Caco-2 (cell line): ENCODE results near the gene NOVA1. TPM values are rescaled to one million over a fixed set of nuclear protein-coding genes. Genes with fewer than 3 reads are reported as not detected.

Source experiments
- BruUV-seq: library from RNA; stranded (reverse); fragments of 400-500 nt; replicated peaks from 2 replicates; lab custom pipeline; 2021; lab: Mats Ljungman, UMichigan
- CTCF ChIA-PET: fragments of 300-600 bp; sonication (Branson Sonifier 250); formaldehyde crosslinking; loops from one replicate; lab custom pipeline; 2022; ENCODE audit warnings: antibody characterized with exemption; lab: Charles Lee
- POLR2A ChIA-PET: fragments of 300-600 bp; sonication (Branson Sonifier 250); formaldehyde crosslinking; loops from one replicate; lab custom pipeline; 2022; ENCODE audit warnings: antibody characterized with exemption; lab: Charles Lee
- DNase-seq, 2 experiments: peaks; one replicate each; pipeline versions ENCODE4 v3.0.0 to v3.0.0-alpha.2; 2020 to 2022
- H3K27me3 ChIP-seq: replicated peaks from 2 replicates; pipeline ENCODE4 v1.6.0; 2011; ENCODE audit warnings: low read length; ENCODE audit not compliant: control insufficient read depth, insufficient read depth
- H3K36me3 ChIP-seq: 2 replicates; pipeline ENCODE4 v1.5.1; 2011; ENCODE audit warnings: low read length; ENCODE audit not compliant: control insufficient read depth, insufficient read depth
- H3K4me1 ChIP-seq: fragments of 250-450 bp; sonication (Bioruptor Pico); 2 replicates; pipeline ENCODE4 v1.5.1; 2020; ENCODE audit warnings: mild to moderate bottlenecking
- H3K4me3 ChIP-seq: 2 replicates; pipeline ENCODE4 v1.5.1; 2011; ENCODE audit warnings: low read depth, mild to moderate bottlenecking, control low read depth, low read length
- H3K9me3 ChIP-seq: fragments of 250-450 bp; sonication (Bioruptor Pico); 2 replicates; pipeline ENCODE4 v1.5.1; 2020; ENCODE audit warnings: mild to moderate bottlenecking, moderate library complexity
- H3K27ac Mint-ChIP-seq: one replicate; pipeline ENCODE4 v1.8.0; 2022; ENCODE audit warnings: mixed read lengths; ENCODE audit not compliant: unreplicated experiment
- H3K27me3 Mint-ChIP-seq: one replicate; pipeline ENCODE4 v1.8.0; 2022; ENCODE audit warnings: mixed read lengths; ENCODE audit not compliant: insufficient read depth, unreplicated experiment
- H3K36me3 Mint-ChIP-seq: one replicate; pipeline ENCODE4 v1.8.0; 2022; ENCODE audit warnings: mild to moderate bottlenecking, mixed read lengths; ENCODE audit not compliant: insufficient read depth, unreplicated experiment
- H3K4me1 Mint-ChIP-seq: one replicate; pipeline ENCODE4 v1.8.0; 2022; ENCODE audit warnings: low read depth, mixed read lengths; ENCODE audit not compliant: unreplicated experiment
- H3K4me3 Mint-ChIP-seq: one replicate; pipeline ENCODE4 v1.8.0; 2022; ENCODE audit warnings: mild to moderate bottlenecking, moderate library complexity, mixed read lengths; ENCODE audit not compliant: unreplicated experiment
- H3K9me3 Mint-ChIP-seq: one replicate; pipeline ENCODE4 v1.8.0; 2022; ENCODE audit warnings: mixed read lengths; ENCODE audit not compliant: unreplicated experiment
- intact Hi-C: fragments of 100-400 bp; cut with micrococcal nuclease; formaldehyde crosslinking; loops from one replicate; pipeline ENCODE4 v1.10.0; 2022; ENCODE audit not compliant: unreplicated experiment
- total RNA-seq: library from RNA; stranded (reverse); gene quantifications from 2 replicates; pipeline ENCODE4 v1.2.3, GENCODE V29; 2022
- TF ChIP-seq, protein P1 (sequence below), 2 experiments: fragments of 200-600 bp in 1 of 2; IDR thresholded peaks; 1 replicate in 1 of 2; 2 replicates in 1 of 2; pipeline versions ENCODE4 v1.5.1 to v1.8.0; 2011 to 2022; ENCODE audit warnings: antibody characterized with exemption in 1 of 2, control low read depth in 1 of 2, inconsistent platforms in 1 of 2, low read depth in 1 of 2, low read length in 1 of 2, mild to moderate bottlenecking in 1 of 2, moderate library complexity in 1 of 2; ENCODE audit not compliant: insufficient read depth in 1 of 2, severe bottlenecking in 1 of 2, unreplicated experiment in 1 of 2

The NOVA1 gene
- total RNA-seq, 1 experiment from 2014 or later = not detected

GRCh38 chr14:26466862-26467261 is 131.0 kb downstream of the NOVA1 start:
- BruUV-seq = no TSS peak
- H3K9me3 ChIP-seq = no peaks in the 10 kb centered on the region
- intact Hi-C loops = no loop called here
- ChIA-PET CTCF (no interaction called here), POLR2A (no interaction called here)
- H3K9me3 Mint-ChIP-seq = no peaks in the 10 kb centered on the region
- no peak overlapping the region for H3K27ac Mint-ChIP-seq
- no peaks in the 10 kb centered on the region for H3K27me3 Mint-ChIP-seq
- no peaks in the 10 kb centered on the region for H3K36me3 ChIP-seq
- H3K4me3 ChIP-seq = no peak overlapping the region
- TF ChIP-seq, protein P1, sequence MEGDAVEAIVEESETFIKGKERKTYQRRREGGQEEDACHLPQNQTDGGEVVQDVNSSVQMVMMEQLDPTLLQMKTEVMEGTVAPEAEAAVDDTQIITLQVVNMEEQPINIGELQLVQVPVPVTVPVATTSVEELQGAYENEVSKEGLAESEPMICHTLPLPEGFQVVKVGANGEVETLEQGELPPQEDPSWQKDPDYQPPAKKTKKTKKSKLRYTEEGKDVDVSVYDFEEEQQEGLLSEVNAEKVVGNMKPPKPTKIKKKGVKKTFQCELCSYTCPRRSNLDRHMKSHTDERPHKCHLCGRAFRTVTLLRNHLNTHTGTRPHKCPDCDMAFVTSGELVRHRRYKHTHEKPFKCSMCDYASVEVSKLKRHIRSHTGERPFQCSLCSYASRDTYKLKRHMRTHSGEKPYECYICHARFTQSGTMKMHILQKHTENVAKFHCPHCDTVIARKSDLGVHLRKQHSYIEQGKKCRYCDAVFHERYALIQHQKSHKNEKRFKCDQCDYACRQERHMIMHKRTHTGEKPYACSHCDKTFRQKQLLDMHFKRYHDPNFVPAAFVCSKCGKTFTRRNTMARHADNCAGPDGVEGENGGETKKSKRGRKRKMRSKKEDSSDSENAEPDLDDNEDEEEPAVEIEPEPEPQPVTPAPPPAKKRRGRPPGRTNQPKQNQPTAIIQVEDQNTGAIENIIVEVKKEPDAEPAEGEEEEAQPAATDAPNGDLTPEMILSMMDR (IDR thresholded peaks at IDR 0.05; ENCODE audit: insufficient read depth in 1 of 2, low read depth in 1 of 2, low read length in 1 of 2, severe bottlenecking in 1 of 2, unreplicated experiment in 1 of 2) = no peak
- no peak overlapping the region for H3K4me3 Mint-ChIP-seq
- DNase-seq = no peak
- H3K36me3 Mint-ChIP-seq = no peaks in the 10 kb centered on the region
- H3K4me1 Mint-ChIP-seq = no peaks in the 10 kb centered on the region
- H3K4me1 ChIP-seq = no peaks in the 10 kb centered on the region
- H3K27me3 ChIP-seq = no peaks in the 10 kb centered on the region

GRCh38 chr14:26463136-26463535 is 134.7 kb downstream of the NOVA1 start:
- Mint-ChIP-seq H3K4me1 (no peaks in the 10 kb centered on the region), H3K4me3 (no peak overlapping the region), H3K36me3 (no peaks in the 10 kb centered on the region), H3K9me3 (no peaks in the 10 kb centered on the region), H3K27ac (no peak overlapping the region), H3K27me3 (no peaks in the 10 kb centered on the region)
- Histone ChIP-seq H3K36me3 (no peaks in the 10 kb centered on the region), H3K27me3 (no peaks in the 10 kb centered on the region), H3K9me3 (no peaks in the 10 kb centered on the region), H3K4me3 (no peak overlapping the region), H3K4me1 (no peaks in the 10 kb centered on the region)
- ChIA-PET POLR2A (no interaction called here), CTCF (no interaction called here)
- no TSS peak for BruUV-seq
- intact Hi-C loops = no loop called here
- TF ChIP-seq, protein P1 (IDR thresholded peaks at IDR 0.05; ENCODE audit: insufficient read depth in 1 of 2, low read depth in 1 of 2, low read length in 1 of 2, severe bottlenecking in 1 of 2, unreplicated experiment in 1 of 2) = no peak
- DNase-seq = no peak

GRCh38 chr14:26454105-26454504 is 143.7 kb downstream of the NOVA1 start:
- no peaks in the 10 kb centered on the region for H3K27me3 ChIP-seq
- Mint-ChIP-seq H3K27me3 (peaks cover 2% of the 10 kb centered on the region), H3K36me3 (no peaks in the 10 kb centered on the region), H3K4me3 (no peak overlapping the region), H3K9me3 (no peaks in the 10 kb centered on the region), H3K27ac (no peak overlapping the region), H3K4me1 (no peaks in the 10 kb centered on the region)
- intact Hi-C loops = no loop called here
- ChIA-PET CTCF (no interaction called here), POLR2A (no interaction called here)
- BruUV-seq = no TSS peak
- TF ChIP-seq, protein P1 (IDR thresholded peaks at IDR 0.05; ENCODE audit: insufficient read depth in 1 of 2, low read depth in 1 of 2, low read length in 1 of 2, severe bottlenecking in 1 of 2, unreplicated experiment in 1 of 2) = no peak
- no peaks in the 10 kb centered on the region for H3K4me1 ChIP-seq
- no peak overlapping the region for H3K4me3 ChIP-seq
- H3K36me3 ChIP-seq = no peaks in the 10 kb centered on the region
- no peaks in the 10 kb centered on the region for H3K9me3 ChIP-seq
- DNase-seq = no peak
